Choroid plexus epithelial cell (primary cell): ENCODE measurements around the gene ZNHIT3.
"Not testable (repeated sequence)": the region's sequence is repeated elsewhere in the genome, so short reads cannot be mapped to it uniquely, and the experiment has no call there.

Source experiments
- DNase-seq: peaks from one replicate; pipeline ENCODE4 v3.0.0-alpha.2; 2010; ENCODE audit warnings: low read depth
- H3K4me3 ChIP-seq: 2 replicates; pipeline ENCODE4 v1.5.1; 2011; ENCODE audit warnings: low read depth, mild to moderate bottlenecking, control low read depth, low read length, moderate library complexity
- CTCF ChIP-seq: conservative IDR thresholded peaks from 2 replicates; pipeline ENCODE4 v1.5.1; 2011; ENCODE audit warnings: low read depth, mild to moderate bottlenecking, control low read depth, inconsistent platforms, low read length, moderate library complexity

The ZNHIT3 gene

DNA sequence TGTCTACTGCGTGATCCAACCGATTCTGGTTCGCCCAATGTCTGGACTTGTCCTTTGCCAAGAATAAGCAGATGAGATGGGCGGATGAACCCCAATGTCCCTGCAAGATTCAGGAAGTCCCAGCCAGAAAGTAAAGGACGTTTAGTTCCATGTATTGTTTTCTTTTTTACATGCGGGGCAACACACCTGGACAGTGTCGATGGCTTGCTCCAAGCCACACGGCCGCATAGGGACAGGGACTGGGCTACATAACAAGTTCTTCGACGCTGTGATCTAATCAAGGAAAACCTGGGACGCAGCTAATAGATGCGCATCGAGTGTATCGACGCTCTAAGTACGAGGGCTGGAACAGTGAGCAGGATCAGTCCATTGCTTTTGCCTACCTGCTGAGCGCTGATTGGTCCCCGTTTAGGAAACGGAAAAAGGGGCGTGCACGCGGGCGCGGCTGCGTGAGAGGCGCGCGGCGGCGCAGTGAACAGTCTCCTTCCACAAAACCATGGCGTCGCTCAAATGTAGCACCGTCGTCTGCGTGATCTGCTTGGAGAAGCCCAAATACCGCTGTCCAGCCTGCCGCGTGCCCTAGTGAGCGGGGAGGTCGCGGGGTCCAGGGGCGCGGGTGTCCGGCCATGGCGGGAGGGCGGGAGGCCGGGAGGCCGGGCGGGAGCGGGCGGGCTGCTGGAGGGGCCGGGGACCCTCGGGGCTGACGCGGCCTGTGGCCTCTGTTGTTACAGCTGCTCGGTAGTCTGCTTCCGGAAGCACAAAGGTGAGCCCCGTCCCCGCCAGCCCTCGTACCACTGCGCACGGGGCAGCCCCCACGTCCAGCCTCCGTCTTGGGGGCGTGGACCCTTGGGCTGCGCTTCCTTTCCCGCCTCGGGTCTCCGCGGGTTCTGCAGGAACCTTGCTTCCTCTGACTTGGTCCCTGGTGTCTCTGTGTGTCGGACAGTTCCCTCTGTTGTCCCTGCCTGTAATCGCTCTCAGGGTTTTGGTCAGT lies at the start of gene ZNHIT3:
TSS of gene ZNHIT3 (plus strand) at position 478 of the 991 bp plus-strand sequence. CDS start at position 497, 19 bp downstream.
- no peak for TF ChIP-seq CTCF
- peak; percentile 97 for DNase-seq
- peak within 1 kb of the TSS; percentile 89 for H3K4me3 ChIP-seq

DNA sequence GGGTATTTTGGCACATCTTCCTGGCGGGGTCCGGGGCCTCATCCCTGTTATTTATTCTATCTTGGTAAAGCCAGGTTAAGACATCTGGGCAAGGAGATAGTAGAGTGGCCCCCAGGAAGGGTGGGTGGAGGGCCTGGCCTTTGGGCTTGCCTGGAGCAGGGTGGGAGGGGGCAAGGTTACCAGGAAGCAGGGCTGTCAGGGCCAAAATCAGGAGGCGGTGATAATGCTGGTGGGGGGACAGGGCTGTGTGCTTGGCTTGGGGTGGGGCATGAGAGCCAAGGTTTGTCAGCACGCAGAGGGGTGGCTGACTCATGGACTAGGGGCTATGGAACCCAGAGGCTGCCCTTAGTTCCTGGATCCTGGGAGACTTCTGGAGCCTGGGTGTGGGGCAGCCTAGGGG lies 44.7 kb upstream of the ZNHIT3 start:
- not testable (repeated sequence) for H3K4me3 ChIP-seq, DNase-seq

DNA sequence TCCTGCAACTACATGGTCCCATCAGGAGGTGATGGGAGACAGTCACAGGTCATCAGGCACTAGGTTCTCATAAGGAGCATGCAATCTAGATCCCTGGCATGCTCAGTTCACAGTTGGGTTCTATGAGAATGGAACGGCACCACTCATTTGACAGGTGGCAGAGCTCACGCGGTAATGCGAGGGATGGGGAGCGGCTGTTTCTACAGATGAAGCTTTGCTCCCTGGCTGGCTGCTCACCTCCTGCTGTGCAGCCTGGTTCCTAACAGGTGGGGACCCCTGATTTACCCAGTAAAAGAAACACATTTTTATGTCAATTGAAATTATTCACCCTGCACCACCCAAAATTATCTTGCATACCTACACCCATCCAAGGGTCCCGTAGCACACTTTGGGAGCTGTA lies 42.7 kb upstream of the ZNHIT3 start:
- DNase-seq, result no peak
- no peak overlapping the region for H3K4me3 ChIP-seq
- no peak for TF ChIP-seq CTCF

- not testable (repeated sequence) for DNase-seq, H3K4me3 ChIP-seq
These were observed 36.5 kb upstream of the ZNHIT3 start for GRCh38 chr17:36449997-36450396.

DNA sequence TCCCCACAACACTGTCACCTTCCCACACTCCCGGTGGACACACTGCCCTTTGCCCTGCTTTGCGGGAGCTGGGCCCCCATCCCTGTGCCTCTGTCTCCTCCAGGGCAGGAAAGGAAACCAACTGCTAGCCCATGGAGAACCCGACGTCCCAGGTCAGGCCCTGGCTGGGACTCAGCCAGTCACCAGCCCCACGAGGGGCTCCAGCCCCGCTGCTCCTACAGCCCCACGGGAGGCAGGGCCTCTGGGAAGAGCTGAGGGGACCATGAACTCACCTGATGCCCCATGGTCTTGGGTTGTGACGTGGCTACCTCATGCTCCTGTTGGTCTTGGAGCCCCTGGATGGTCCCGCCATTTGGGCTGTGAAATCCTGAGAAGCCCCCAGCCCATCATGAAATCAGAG lies 33.6 kb upstream of the ZNHIT3 start:
- DNase-seq, result not testable (repeated sequence)

GRCh38 chr17:36457701-36458100 lies 28.8 kb upstream of the ZNHIT3 start:
- not testable (repeated sequence) for DNase-seq, H3K4me3 ChIP-seq

More for the DNA sequence above, 33.6 kb upstream of the ZNHIT3 start:
- not testable (repeated sequence) for H3K4me3 ChIP-seq

DNA sequence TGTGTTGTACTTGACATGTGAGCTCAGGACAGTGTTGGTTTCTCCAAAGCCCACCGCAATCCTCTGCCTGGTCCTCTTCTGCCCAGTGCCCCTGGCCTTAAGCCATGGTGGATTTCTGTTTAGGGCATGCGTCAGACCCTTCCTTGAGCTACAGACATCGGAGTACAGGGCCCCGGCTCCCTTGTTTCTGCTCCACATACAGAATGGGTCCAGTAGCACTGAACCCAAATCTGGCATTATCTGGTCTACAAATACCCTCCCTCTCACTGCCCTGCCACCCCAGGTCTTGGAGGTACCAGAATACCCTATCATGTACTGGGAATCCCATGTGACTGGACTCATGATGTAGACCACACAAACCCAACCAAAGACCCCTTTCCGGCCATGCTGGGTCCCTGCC lies 27.4 kb upstream of the ZNHIT3 start:
- TF ChIP-seq CTCF, result no peak
- no peak overlapping the region for H3K4me3 ChIP-seq
- DNase-seq, result no peak

DNA sequence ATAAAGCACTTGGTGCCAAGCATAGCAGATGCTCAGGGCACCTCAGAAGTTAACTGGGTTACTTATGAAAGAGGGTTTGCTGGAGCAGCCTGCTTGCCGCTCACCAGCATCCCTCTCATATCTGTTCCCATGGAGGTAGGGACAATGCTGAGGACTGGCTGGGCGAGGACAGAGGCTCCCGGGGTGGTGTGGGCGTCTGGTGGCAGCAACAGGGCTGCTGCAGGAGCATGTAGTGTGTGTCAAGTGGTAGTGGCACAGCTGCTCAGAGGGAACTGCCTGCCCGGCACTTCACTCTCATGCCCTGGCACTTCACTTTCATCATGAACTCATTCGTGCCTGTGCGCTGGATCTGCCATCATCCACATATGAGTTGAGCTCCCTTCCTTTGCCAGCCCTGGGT lies 26.9 kb upstream of the ZNHIT3 start:
- H3K4me3 ChIP-seq, result no peak overlapping the region
- no peak for TF ChIP-seq CTCF
- DNase-seq, result no peak

GRCh38 chr17:36460265-36460937 lies 26.1 kb upstream of the ZNHIT3 start:
- no peak overlapping the region for H3K4me3 ChIP-seq
- DNase-seq, result no peak
- no peak for TF ChIP-seq CTCF
